22Rv1 (cell line): Measurements from ENCODE around the gene PBX3.

ENCODE experiments used
- CTCF ChIP-seq: fragments of 450-650 bp; IDR thresholded peaks from 2 replicates; pipeline ENCODE4 v1.5.1; 2017; ENCODE audit warnings: mild to moderate bottlenecking
- ZFX ChIP-seq: fragments of 450-650 bp; IDR thresholded peaks from 2 replicates; pipeline ENCODE4 v1.6.1; 2017; ENCODE audit warnings: antibody characterized with exemption, borderline replicate concordance

DNA sequence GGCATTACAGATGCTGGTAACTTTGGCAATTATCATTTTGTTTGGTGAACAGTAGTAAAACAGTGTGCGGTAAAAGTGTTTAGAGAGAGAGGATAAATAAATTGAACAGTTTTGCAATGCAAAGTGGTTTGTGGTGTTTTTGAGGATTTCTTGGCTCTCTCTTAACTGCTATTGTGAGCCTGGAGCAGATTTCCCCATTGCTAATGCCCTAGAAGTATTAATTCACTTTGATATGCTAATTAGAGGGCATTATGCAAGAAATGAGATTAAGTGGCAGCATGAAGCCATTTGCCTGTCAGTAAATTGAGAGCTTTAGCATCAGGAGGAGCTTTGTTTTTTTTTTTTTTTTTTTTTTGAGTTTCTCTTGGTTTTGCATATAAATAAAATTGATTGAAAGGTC is 8.2 kb downstream of the PBX3 start:
- TF ChIP-seq CTCF (no peak), ZFX (no peak)
